Endothelial cell of umbilical vein (primary cell): ENCODE results near the gene PCDHGA10. TPM values are rescaled to one million over a fixed set of nuclear protein-coding genes. Genes with fewer than 3 reads are reported as not detected.

Experiments
- BruUV-seq: library from RNA; stranded (reverse); fragments of 400-500 nt; replicated peaks from 2 replicates; lab custom pipeline; 2021; lab: Mats Ljungman, UMichigan
- CTCF ChIA-PET: fragments of 300-600, 350-600 bp; sonication (Branson Sonifier 250); formaldehyde crosslinking; loops from one replicate; lab custom pipeline; 2021; ENCODE audit warnings: antibody characterized with exemption, inconsistent platforms; lab: Charles Lee
- POLR2A ChIA-PET: fragments of 300-600, 350-600 bp; sonication (Branson Sonifier 250); formaldehyde crosslinking; loops from one replicate; lab custom pipeline; 2021; ENCODE audit warnings: antibody characterized with exemption, inconsistent platforms; lab: Charles Lee
- DNase-seq: peaks from one replicate; pipeline ENCODE4 v3.0.0-alpha.2; 2011; ENCODE audit warnings: low read depth, low spot score
- FAIRE-seq: peaks from 2 replicates; lab custom pipeline; 2011; peaks lifted over from hg19 to GRCh38; lab: Jason Lieb, UNC
- H2AFZ ChIP-seq: 2 replicates; pipeline ENCODE4 v1.6.0; 2012; ENCODE audit warnings: low read depth, low read length, control low read depth, inconsistent platforms
- H3K27ac ChIP-seq: 2 replicates; pipeline ENCODE4 v1.5.1; 2011; ENCODE audit warnings: low read depth, mild to moderate bottlenecking, control low read depth, low read length, moderate library complexity; ENCODE audit not compliant: insufficient read depth
- H3K27me3 ChIP-seq, 2 experiments: 2 replicates each; pipeline versions ENCODE4 v1.6.0 to v1.6.1; 2011; ENCODE audit warnings: low read length in 2 of 2, mixed read lengths in 1 of 2; ENCODE audit not compliant: control insufficient read depth in 2 of 2, insufficient read depth in 2 of 2
- H3K36me3 ChIP-seq, 2 experiments: 2 replicates in 1 of 2; 3 replicates in 1 of 2; pipeline ENCODE4 v1.5.1; 2011; ENCODE audit warnings: low read length in 2 of 2, mild to moderate bottlenecking in 1 of 2, moderate library complexity in 1 of 2; ENCODE audit not compliant: control insufficient read depth in 2 of 2, insufficient read depth in 2 of 2; ENCODE audit errors: extremely low read depth in 1 of 2
- H3K4me1 ChIP-seq: 3 replicates; pipeline ENCODE4 v1.5.1; 2011; ENCODE audit warnings: mild to moderate bottlenecking, low read length; ENCODE audit not compliant: control insufficient read depth, insufficient read depth; ENCODE audit errors: extremely low read depth
- H3K4me2 ChIP-seq: 2 replicates; pipeline ENCODE4 v1.6.1; 2011; ENCODE audit warnings: low read length, control low read depth, mixed read lengths; ENCODE audit not compliant: insufficient read depth
- H3K4me3 ChIP-seq, 3 experiments: fragments of 200-600 bp in 1 of 3; sonication (generic), shearing (Covaris generic) in 1 of 3; replicated peaks in 1 of 3; 2 replicates each; pipeline ENCODE4 v1.5.1; 2011 to 2016; ENCODE audit warnings: control low read depth in 3 of 3, low read length in 3 of 3, mild to moderate bottlenecking in 2 of 3, inconsistent platforms in 1 of 3, low read depth in 1 of 3, moderate library complexity in 1 of 3; ENCODE audit not compliant: insufficient read depth in 1 of 3
- H3K79me2 ChIP-seq: 2 replicates; pipeline ENCODE4 v1.6.0; 2012; ENCODE audit warnings: low read length, inconsistent platforms; ENCODE audit not compliant: control insufficient read depth, insufficient read depth
- H3K9ac ChIP-seq: replicated peaks from 2 replicates; pipeline ENCODE3; 2011; ENCODE audit warnings: low read length, control low read depth; ENCODE audit not compliant: insufficient read depth; ENCODE audit errors: extremely low read depth
- H3K9me1 ChIP-seq: replicated peaks from 3 replicates; pipeline ENCODE4 v1.6.0; 2011; ENCODE audit warnings: mild to moderate bottlenecking, low read length; ENCODE audit not compliant: control insufficient read depth, insufficient read depth; ENCODE audit errors: extremely low read depth
- H3K9me3 ChIP-seq: replicated peaks from 2 replicates; pipeline ENCODE4 v1.5.1; 2012; ENCODE audit warnings: low read length, inconsistent platforms; ENCODE audit not compliant: control insufficient read depth, insufficient read depth
- H4K20me1 ChIP-seq: replicated peaks from 2 replicates; pipeline ENCODE3; 2011; ENCODE audit warnings: mild to moderate bottlenecking, low read length; ENCODE audit not compliant: control insufficient read depth, insufficient read depth; ENCODE audit errors: extremely low read depth
- CTCF ChIP-seq, 2 donors: IDR thresholded peaks; 1 replicate in 1 of 2; 2 replicates in 1 of 2; pipeline ENCODE4 v1.5.1; 2011; ENCODE audit warnings: low read length in 2 of 2, mild to moderate bottlenecking in 2 of 2, moderate library complexity in 2 of 2, control low read depth in 1 of 2, inconsistent platforms in 1 of 2, low read depth in 1 of 2; ENCODE audit not compliant: insufficient read depth in 1 of 2; ENCODE audit errors: extremely low read depth in 1 of 2
- EZH2 ChIP-seq: IDR thresholded peaks from 2 replicates; pipeline ENCODE4 v1.6.1; 2012; ENCODE audit warnings: borderline replicate concordance, low read depth, mild to moderate bottlenecking, moderate library complexity, low read length, inconsistent platforms; ENCODE audit not compliant: severe bottlenecking
- FOS ChIP-seq: IDR thresholded peaks from 2 replicates; pipeline ENCODE4 v1.6.1; 2011; ENCODE audit warnings: mild to moderate bottlenecking, low read length, moderate library complexity, borderline replicate concordance; ENCODE audit not compliant: insufficient read depth
- GATA2 ChIP-seq: IDR thresholded peaks from 2 replicates; pipeline ENCODE4 v1.7.0; 2011; ENCODE audit warnings: low read depth, mild to moderate bottlenecking, moderate library complexity, mixed read lengths, low read length; ENCODE audit not compliant: insufficient read length, insufficient read depth
- JUN ChIP-seq: IDR thresholded peaks from 2 replicates; pipeline ENCODE4 v1.6.1; 2011; ENCODE audit warnings: borderline replicate concordance, low read depth; ENCODE audit not compliant: insufficient read length, insufficient read depth
- MYC ChIP-seq: IDR thresholded peaks from one replicate; pipeline ENCODE4 v1.6.1; 2011; ENCODE audit warnings: mild to moderate bottlenecking, low read depth, low read length
- POLR2A ChIP-seq: IDR thresholded peaks from 2 replicates; pipeline ENCODE4 v1.6.1; 2012; ENCODE audit warnings: low read depth, mild to moderate bottlenecking, control low read depth, low read length
- POLR2AphosphoS5 ChIP-seq: IDR thresholded peaks from 2 replicates; pipeline ENCODE4 v1.6.1; 2012; ENCODE audit warnings: low read depth, mild to moderate bottlenecking, control low read depth, low read length, moderate library complexity; ENCODE audit not compliant: insufficient read depth
- dilution Hi-C: fragments of 300-500 bp; cut with MboI; formaldehyde crosslinking; loops from one replicate; pipeline ENCODE4 v1.15.0; 2019; ENCODE audit warnings: low sequenced_read_pairs; ENCODE audit not compliant: extremely low pct_ligation_motif_present
- intact Hi-C: fragments of 100-400 bp; cut with micrococcal nuclease; formaldehyde crosslinking; loops from one replicate; pipeline ENCODE4 v1.10.0; 2022
- polyA plus RNA-seq, 4 experiments: library from polyadenylated mRNA; depleted of rRNA in 3 of 4; stranded (reverse) in 3 of 4; unstranded in 1 of 4; fragments of >200 nt; gene quantifications; 2 replicates each; pipeline versions ENCODE4 v1.2.1 to v1.2.3, GENCODE V29; 2011 to 2012; ENCODE audit warnings: missing spikeins in 1 of 4
- total RNA-seq: library from RNA; stranded (reverse); gene quantifications from 2 replicates; pipeline ENCODE4 v1.2.3, GENCODE V29; 2021
- TF ChIP-seq, protein P1 (sequence below): IDR thresholded peaks from 2 replicates; pipeline ENCODE4 v1.6.1; 2011; ENCODE audit not compliant: insufficient read depth, insufficient read length

The PCDHGA10 gene
- total and polyA plus RNA-seq, 2 donors (not counting 3 experiments of a cell fraction or from before 2014, with no cell fraction given) = 3.6 to 4.4 TPM

- Histone ChIP-seq H3K27me3 (peaks cover 37 to 69% of the 10 kb centered on the region in 2 experiments), H3K9me1 (no peaks in the 10 kb centered on the region), H3K27ac (no peak overlapping the region), H4K20me1 (no peaks in the 10 kb centered on the region), H3K4me3 (no peak overlapping the region), H2AFZ (no peak overlapping the region), H3K9me3 (peaks cover 2% of the 10 kb centered on the region), H3K4me2 (no peak overlapping the region), H3K9ac (no peak overlapping the region), H3K36me3 (no peaks in the 10 kb centered on the region), H3K4me1 (peaks cover 2% of the 10 kb centered on the region), H3K79me2 (no peaks in the 10 kb centered on the region)
- no peak for FAIRE-seq
- DNase-seq = no peak
- intact Hi-C loops = no loop called here
- ChIA-PET CTCF (interaction anchor here (1.2 to 3.5 kb wide), 12 partner anchors 8 to 165 kb away, joined by 6 to 45 read pairs (median 16); partner anchors contain the start of genes PCDHGA10, PCDHGA11, PCDHGA12 and PCDHGA2), POLR2A (no interaction called here)
- TF ChIP-seq JUN = no peak
- no peak for TF ChIP-seq CTCF (IDR thresholded peaks at IDR 0.05; ENCODE audit: extremely low read depth in 1 of 2, insufficient read depth in 1 of 2, low read depth in 1 of 2, low read length in 2 of 2)
- no peak for TF ChIP-seq FOS
- TF ChIP-seq EZH2 = no peak
- TF ChIP-seq, protein P1, sequence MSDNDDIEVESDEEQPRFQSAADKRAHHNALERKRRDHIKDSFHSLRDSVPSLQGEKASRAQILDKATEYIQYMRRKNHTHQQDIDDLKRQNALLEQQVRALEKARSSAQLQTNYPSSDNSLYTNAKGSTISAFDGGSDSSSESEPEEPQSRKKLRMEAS = no peak
- no peak for TF ChIP-seq POLR2AphosphoS5
- no peak for TF ChIP-seq MYC
- TF ChIP-seq GATA2 = no peak
- no peak for TF ChIP-seq POLR2A
- no TSS peak for BruUV-seq
- dilution Hi-C loops = no loop called here
Measured at GRCh38 chr5:141398608-141399007, 14.2 kb upstream of the PCDHGA10 start.
